GM20000 (cell line): ENCODE measurements around the gene LRRC47.

Experiments used
- DNase-seq: peaks from one replicate; pipeline ENCODE4 v3.0.0; 2012; ENCODE audit warnings: low spot score
- TF ChIP-seq, protein P1 (sequence below): IDR thresholded peaks from 2 replicates; pipeline ENCODE4 v1.5.1; 2012; ENCODE audit warnings: mild to moderate bottlenecking, control low read depth; ENCODE audit errors: extremely low read depth, missing control alignments

LRRC47 gene

DNA sequence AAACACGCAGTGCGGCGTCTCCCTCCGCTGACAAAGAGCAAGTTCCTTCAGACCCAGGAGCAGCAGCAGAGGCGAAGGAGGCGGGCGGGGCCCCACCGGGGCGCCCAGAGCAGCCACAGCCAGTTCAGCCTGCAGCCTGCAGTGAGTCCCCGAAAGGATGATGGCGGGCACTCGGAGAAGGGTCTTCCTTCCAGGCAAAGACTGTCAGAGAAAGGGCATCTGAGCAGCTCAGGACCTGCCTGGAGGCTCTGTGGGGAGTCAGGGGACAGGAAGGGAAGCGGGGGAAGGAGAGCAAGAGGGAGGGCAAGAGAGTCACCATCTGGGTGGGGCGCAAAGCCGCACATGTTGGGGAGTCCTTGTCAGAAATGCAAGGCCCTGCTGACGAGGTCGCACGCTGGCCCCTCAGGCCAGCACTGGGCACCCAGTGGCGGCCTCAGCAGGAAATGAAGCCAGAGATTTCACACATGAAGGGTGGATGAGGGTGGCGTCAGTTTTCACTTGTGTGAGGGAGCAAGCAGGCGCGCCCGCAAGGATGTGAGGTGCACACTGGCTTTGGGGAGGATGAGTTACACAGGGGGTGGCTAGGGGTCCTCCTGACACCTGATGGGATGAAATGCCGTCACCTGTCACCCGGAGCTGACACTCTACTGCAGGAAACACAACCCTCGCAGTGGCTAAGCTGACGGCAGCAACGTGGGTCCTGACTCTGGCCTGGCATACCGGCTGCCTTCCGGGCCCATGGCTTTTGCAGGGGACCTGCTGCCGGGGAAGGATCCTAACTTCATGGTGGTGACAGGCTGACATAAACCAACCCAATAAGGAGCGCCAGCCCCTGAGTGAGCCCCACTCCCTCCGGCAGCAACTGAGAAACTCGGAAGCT lies 6.6 kb downstream of the LRRC47 start:
- TF ChIP-seq, protein P1, sequence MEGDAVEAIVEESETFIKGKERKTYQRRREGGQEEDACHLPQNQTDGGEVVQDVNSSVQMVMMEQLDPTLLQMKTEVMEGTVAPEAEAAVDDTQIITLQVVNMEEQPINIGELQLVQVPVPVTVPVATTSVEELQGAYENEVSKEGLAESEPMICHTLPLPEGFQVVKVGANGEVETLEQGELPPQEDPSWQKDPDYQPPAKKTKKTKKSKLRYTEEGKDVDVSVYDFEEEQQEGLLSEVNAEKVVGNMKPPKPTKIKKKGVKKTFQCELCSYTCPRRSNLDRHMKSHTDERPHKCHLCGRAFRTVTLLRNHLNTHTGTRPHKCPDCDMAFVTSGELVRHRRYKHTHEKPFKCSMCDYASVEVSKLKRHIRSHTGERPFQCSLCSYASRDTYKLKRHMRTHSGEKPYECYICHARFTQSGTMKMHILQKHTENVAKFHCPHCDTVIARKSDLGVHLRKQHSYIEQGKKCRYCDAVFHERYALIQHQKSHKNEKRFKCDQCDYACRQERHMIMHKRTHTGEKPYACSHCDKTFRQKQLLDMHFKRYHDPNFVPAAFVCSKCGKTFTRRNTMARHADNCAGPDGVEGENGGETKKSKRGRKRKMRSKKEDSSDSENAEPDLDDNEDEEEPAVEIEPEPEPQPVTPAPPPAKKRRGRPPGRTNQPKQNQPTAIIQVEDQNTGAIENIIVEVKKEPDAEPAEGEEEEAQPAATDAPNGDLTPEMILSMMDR: no peak
- no peak for DNase-seq

DNA sequence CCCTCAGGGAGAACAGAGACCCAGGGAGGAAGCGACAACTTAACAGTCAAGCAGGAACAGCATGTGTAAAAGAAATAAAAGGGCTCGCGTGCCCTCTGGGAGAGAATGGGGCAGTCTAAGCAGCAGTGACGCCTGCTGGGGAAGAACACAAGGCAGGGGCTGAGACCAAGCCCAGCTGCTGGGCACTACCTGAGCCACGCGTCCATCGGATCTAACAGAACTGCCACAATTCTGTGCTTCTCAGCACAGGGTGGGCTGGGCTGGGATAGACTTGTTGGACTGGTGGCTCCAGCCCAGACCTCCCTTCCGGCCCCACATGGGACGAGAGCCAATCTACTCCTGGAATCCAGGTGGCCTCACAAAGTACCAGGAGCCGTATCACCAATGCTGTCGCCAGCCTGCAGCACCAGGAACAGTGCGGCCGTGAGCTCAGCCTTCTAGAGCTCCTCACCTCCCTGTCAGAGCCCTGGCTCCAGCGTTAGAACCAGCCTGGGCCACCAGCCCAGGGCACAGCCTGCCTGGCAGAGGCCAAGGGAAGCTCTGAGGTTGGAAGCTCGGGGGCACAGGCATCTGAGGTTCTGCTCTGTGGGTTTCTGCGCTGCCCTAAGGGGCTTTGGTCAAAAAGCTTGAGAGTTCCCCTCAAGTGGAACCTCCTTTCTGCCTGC lies 7.4 kb downstream of the LRRC47 start:
- TF ChIP-seq, protein P1: no peak
- DNase-seq: no peak

DNA sequence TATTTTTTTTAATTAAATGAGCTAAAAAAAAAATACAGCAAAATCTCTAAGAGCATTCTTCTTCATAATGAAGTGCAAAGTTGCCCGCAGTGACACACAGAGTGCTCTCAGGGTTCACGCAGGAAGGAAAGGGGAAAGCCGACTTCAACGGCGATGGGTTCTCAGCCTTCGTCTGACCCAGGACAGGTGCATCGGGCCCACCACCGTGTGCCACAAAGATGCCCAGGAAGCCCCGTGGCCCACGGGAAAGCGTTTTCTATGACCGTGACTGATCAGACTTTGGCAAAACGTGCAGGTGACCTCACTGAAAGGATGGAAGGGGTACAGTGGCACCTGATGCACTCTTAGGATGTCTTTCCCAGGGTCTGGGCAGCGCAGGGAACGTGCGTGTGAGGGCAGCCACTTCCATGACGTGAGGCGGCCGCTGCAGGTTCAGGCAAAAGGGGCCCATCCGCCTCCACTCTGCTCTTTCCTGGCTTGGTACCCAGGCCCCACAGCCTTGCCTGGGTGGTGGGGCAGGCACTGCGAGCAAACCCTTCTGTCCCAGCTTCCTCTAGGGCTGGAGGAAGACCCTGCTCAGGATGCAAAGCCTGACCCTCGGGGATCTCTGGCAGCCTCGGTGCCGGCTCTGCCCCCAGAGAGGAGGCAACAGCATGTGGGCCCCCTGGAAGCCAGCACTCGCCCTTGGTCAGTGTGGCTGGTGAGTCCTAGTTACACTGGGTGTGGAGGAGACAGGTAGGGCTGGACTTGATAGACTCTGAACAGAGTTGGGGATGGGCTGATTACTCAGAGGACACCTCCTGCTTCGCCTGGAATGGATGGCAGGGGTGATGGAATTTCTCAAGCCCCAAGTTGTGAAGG lies 8.3 kb downstream of the LRRC47 start:
- no peak for DNase-seq
- TF ChIP-seq, protein P1: no peak

DNA sequence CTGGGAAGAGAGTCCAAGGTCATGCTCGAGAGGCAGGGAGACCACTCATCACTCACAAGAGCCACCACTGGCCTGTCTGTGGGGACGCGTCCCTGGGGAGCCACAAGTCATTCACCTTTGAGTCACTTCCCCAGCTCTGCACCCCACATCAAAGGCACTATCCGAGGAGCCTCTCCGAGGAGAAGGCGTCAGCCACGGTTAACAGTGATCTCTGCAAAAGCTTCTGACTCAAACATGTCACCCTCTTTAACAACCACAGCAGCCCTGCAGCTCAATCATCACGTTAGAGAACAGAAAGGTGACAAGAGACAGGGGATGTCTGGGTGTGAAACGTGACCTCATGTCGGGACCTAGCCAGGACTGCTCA lies 9.0 kb downstream of the LRRC47 start:
- no peak for DNase-seq
- TF ChIP-seq, protein P1: no peak

DNA sequence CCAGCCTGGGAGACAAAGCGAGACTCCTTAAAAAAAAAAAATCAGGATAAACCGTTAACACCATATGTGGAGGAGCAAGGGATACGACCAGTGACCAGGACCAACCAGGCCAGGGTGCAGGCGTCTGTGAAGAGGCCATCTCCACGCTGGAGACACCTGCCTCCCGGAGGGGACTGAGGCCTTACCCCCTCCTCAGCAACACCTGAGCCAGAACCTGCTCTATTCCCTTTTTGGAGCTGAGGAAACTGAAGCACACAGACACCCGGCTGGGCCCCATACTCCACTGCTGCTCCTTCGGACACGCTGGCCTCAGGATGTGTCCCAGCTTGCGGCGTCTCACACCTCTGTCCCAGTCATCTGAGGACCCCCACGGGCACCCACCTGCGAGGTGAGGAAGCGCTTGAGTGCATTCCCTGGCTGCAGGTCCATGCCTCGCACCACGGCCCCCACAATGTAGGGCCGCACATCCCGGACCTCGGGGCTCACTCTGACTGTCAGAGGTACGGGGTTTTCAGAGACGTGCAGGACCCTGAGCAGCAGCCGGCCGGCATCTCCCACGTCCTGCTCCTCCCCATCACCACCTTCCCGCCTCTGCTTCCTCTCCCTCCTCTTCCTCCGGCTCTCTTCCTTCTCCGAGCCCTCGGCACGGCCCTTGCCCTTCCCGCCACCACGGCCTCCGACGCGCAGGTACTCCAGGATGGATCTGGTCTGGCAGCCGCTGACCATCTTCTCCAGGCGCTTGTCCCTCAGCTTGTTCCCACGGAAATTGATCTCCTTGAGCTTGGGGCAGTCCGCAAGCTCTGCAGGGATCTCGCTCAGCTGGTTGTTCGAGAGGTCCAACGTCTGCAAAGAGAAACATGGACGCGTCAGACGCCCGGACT lies 9.6 kb downstream of the LRRC47 start:
- TF ChIP-seq, protein P1: no peak
- DNase-seq: no peak

DNA sequence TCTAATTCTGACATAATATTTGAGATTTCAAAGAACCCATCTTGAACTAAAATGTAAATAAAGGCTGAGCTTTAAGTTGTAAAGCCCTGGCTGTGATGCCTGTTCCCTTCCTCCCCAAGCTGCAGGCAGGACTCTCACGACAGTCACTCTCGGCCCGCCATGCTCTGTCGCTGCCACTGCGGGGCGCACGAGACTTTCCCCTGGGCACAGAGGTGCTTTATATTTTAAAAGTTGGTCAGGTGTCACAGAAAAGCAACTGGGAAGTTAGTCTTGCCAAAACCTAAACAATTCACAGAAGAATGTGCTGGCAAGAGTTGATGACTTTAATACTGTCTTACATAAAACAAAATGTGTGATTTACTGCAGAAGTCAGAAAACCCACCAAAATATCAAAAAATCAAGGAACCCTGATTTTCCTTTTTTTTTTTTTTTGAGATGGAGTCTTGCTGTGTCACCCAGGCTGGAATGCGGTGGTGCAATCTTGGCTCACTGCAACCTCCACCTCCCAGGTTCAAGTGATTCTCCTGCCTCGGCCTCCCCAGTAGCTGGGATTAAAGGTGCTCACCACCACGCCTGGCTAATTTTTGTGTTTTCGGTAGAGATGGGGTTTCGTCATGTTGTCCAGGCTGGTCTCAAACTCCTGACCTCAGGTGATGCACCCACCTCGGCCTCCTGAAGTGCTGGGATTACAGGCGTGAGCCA lies 10.7 kb downstream of the LRRC47 start:
- TF ChIP-seq, protein P1: no peak
- DNase-seq: peak; percentile 30
